K562 treated with DMSO at 1 percent for 48 hours (cell line): ENCODE results near the gene LRRC42. TPM values are rescaled to one million over a fixed set of nuclear protein-coding genes. Genes with fewer than 3 reads are reported as not detected.

Experiments
- total RNA-seq: library from RNA; unstranded; fragments of 300-600 nt; gene quantifications from 2 replicates; pipeline ENCODE4 v1.2.3, GENCODE V29; 2022; ENCODE audit warnings: low replicate concordance; ENCODE audit errors: extremely low read depth

LRRC42 gene
- not detected in 2 replicates for total RNA-seq

GRCh38 chr1:53946252-53947171, at the start of gene LRRC42:
Gene LRRC42, plus strand, starts transcription at chr1:53946350. Its CDS starts 5,650 bp downstream, at chr1:53952000.

GRCh38 chr1:53945433-53946251, 508 bp upstream of the LRRC42 start, which contains the start of gene IFT25:
Gene IFT25, minus strand, starts transcription at chr1:53945699. Its CDS starts 5,617 bp downstream, at chr1:53940082.

Other genes with a start within 250 kb of the LRRC42 start
- gene GLIS1, start 207.2 kb upstream of the LRRC42 start, total RNA-seq: not detected in 2 replicates
- gene NDC1, start 108.1 kb upstream of the LRRC42 start, total RNA-seq: not detected in 2 replicates
- not detected in 2 replicates for gene YIPF1, start 56.6 kb upstream of the LRRC42 start, total RNA-seq
- gene DIO1, start 52.2 kb upstream of the LRRC42 start, total RNA-seq: not detected in 2 replicates
- not detected in 2 replicates for gene IFT25, start 651 bp upstream of the LRRC42 start, total RNA-seq
- not detected in 2 replicates for gene LDLRAD1, start 71.8 kb downstream of the LRRC42 start, total RNA-seq
- gene TMEM59, start 106.9 kb downstream of the LRRC42 start, total RNA-seq: 1,127 TPM in 1 of 2 replicates, not detected in the other
- not detected in 2 replicates for gene TCEANC2, start 107.3 kb downstream of the LRRC42 start, total RNA-seq
- gene CDCP2, start 206.7 kb downstream of the LRRC42 start, total RNA-seq: not detected in 2 replicates